Naive thymus-derived CD4-positive, alpha-beta T cell (primary cell): ENCODE results near the gene TBC1D19. TPM values are rescaled to one million over a fixed set of nuclear protein-coding genes. Genes with fewer than 3 reads are reported as not detected.
"Not testable (repeated sequence)": the region's sequence is repeated elsewhere in the genome, so short reads cannot be mapped to it uniquely, and the experiment has no call there.

Experiments used
- ATAC-seq: fragments of 150-1000 bp; cut with Tn5 transposase; 2 replicates; pipeline ENCODE4 v1.10.0; 2021; ENCODE audit warnings: mild to moderate bottlenecking, moderate library complexity
- CTCF ChIA-PET: fragments of 350-600 bp; sonication (Branson Sonifier 250); formaldehyde crosslinking; loops from one replicate; lab custom pipeline; 2021; ENCODE audit warnings: antibody characterized with exemption; lab: Charles Lee
- POLR2A ChIA-PET: fragments of 350-600 bp; sonication (Branson Sonifier 250); formaldehyde crosslinking; loops from one replicate; lab custom pipeline; 2021; ENCODE audit warnings: antibody characterized with exemption, inconsistent platforms; lab: Charles Lee
- DNase-seq, 9 donors: peaks; one replicate each; pipeline versions ENCODE4 v3.0.0 to v3.0.0-alpha.2; 2020 to 2022; ENCODE audit warnings: mixed read lengths in 1 of 9
- H3K27ac ChIP-seq: one replicate; pipeline ENCODE4 v1.7.0; 2013; ENCODE audit warnings: mild to moderate bottlenecking, low read depth, low read length, moderate library complexity
- H3K27me3 ChIP-seq, 2 donors: one replicate each; pipeline ENCODE4 v1.7.0; 2013; ENCODE audit warnings: low read length in 2 of 2, mild to moderate bottlenecking in 2 of 2, moderate library complexity in 2 of 2; ENCODE audit not compliant: control insufficient read depth in 2 of 2, insufficient read depth in 2 of 2
- H3K36me3 ChIP-seq, 3 experiments: 1 replicate in 2 of 3; 2 replicates in 1 of 3; pipeline ENCODE4 v1.7.0; 2013; ENCODE audit warnings: low read length in 3 of 3, mild to moderate bottlenecking in 3 of 3, moderate library complexity in 1 of 3; ENCODE audit not compliant: insufficient read depth in 3 of 3, control insufficient read depth in 2 of 3
- H3K4me1 ChIP-seq, 2 donors: one replicate each; pipeline ENCODE4 v1.7.0; 2013; ENCODE audit warnings: low read length in 2 of 2, mild to moderate bottlenecking in 2 of 2, moderate library complexity in 1 of 2; ENCODE audit not compliant: control insufficient read depth in 2 of 2, insufficient read depth in 2 of 2
- H3K4me3 ChIP-seq: 2 replicates; pipeline ENCODE4 v1.7.0; 2013; ENCODE audit warnings: mild to moderate bottlenecking, low read length
- H3K9me3 ChIP-seq, 3 experiments: 1 replicate in 2 of 3; 2 replicates in 1 of 3; pipeline ENCODE4 v1.7.0; 2013; ENCODE audit warnings: low read length in 3 of 3; ENCODE audit not compliant: control insufficient read depth in 2 of 3
- H3K27ac Mint-ChIP-seq, 9 donors: one replicate each; pipeline ENCODE4 v1.8.0; 2020 to 2022; ENCODE audit warnings: mixed read lengths in 9 of 9, mild to moderate bottlenecking in 8 of 9, moderate library complexity in 5 of 9, inconsistent platforms in 2 of 9
- H3K27me3 Mint-ChIP-seq, 5 donors: one replicate each; pipeline ENCODE4 v1.8.0; 2021 to 2022; ENCODE audit warnings: mixed read lengths in 5 of 5, mild to moderate bottlenecking in 1 of 5
- H3K36me3 Mint-ChIP-seq, 5 donors: one replicate each; pipeline ENCODE4 v1.8.0; 2020 to 2022; ENCODE audit warnings: mixed read lengths in 5 of 5, mild to moderate bottlenecking in 3 of 5, inconsistent platforms in 1 of 5
- H3K4me1 Mint-ChIP-seq, 7 donors: one replicate each; pipeline ENCODE4 v1.8.0; 2020 to 2022; ENCODE audit warnings: mixed read lengths in 7 of 7, mild to moderate bottlenecking in 3 of 7, inconsistent platforms in 1 of 7
- H3K4me3 Mint-ChIP-seq, 10 donors: one replicate each; pipeline ENCODE4 v1.8.0; 2020 to 2022; ENCODE audit warnings: mild to moderate bottlenecking in 10 of 10, mixed read lengths in 10 of 10, moderate library complexity in 6 of 10, inconsistent platforms in 2 of 10
- H3K9me3 Mint-ChIP-seq, 11 donors: one replicate each; pipeline ENCODE4 v1.8.0; 2020 to 2022; ENCODE audit warnings: mixed read lengths in 11 of 11, mild to moderate bottlenecking in 4 of 11, inconsistent platforms in 1 of 11, moderate library complexity in 1 of 11
- intact Hi-C, 2 donors: fragments of 100-400 bp; cut with micrococcal nuclease; formaldehyde crosslinking; loops; one replicate each; pipeline ENCODE4 v1.15.1; 2023
- polyA plus RNA-seq, 2 donors: library from polyadenylated mRNA; unstranded; fragments of 300-500 nt; fragmentation: Illumina TruSeq; gene quantifications; one replicate each; pipeline ENCODE4 v1.2.3, GENCODE V29; 2021
- total RNA-seq, 6 experiments: library from RNA in 5 of 6; stranded (reverse) in 5 of 6; gene quantifications; 1 replicate in 5 of 6; 2 replicates in 1 of 6; pipeline ENCODE4 v1.2.3 and lab custom pipeline; 2021 to 2026

Gene TBC1D19
- 1 to 10 TPM; 4.9 to 8.7 (median 6.4) TPM for total RNA-seq
- polyA plus RNA-seq: 1 to 10 TPM; 3.4 to 3.5 TPM
- total RNA-seq (lab: John Stamatoyannopoulos, UW): 9.4 reads per million, percentile 34 among the genes with 10 or more reads in this experiment

GRCh38 chr4:26583865-26584652 lies at the start of gene TBC1D19:
Gene TBC1D19 (plus strand): TSS chr4:26584084. CDS start chr4:26584194, 110 bp downstream.
- intact Hi-C loops: loop anchor here (1.0 to 10.0 kb wide), 18 partner anchors 125 to 2002 kb away; partner anchors contain the start of genes ANAPC4 (in 2 of the 2), PI4K2B (in 2 of the 2), SEPSECS (in 2 of the 2) and DHX15 (in 1 of the 2)
- CTCF ChIA-PET: interaction anchor here (0.8 to 1.2 kb wide), 2 partner anchors 253 to 427 kb away, joined by 3 read pairs; no protein-coding TSS in a partner anchor
- Histone ChIP-seq H3K27me3 (no peaks in the 10 kb centered on the region), H3K27ac (peak within 1 kb of the TSS; percentile 92), H3K36me3 (no peaks in the 10 kb centered on the region), H3K4me3 (peak within 1 kb of the TSS; percentile 83), H3K4me1 (peaks cover 10 to 11% of the 10 kb centered on the region in 2 donors), H3K9me3 (no peaks in the 10 kb centered on the region)
- peak; percentile 77 to 92 (median 87) for DNase-seq
- ATAC-seq: peak; percentile 96
- peak within 1 kb of the TSS; percentile 86 to 98 (median 95) for H3K4me3 Mint-ChIP-seq
- peak within 1 kb of the TSS; percentile 96 to 100 (median 98) for H3K27ac Mint-ChIP-seq
- H3K36me3 Mint-ChIP-seq: peaks cover 0 to 9% (median 6%) of the 10 kb centered on the region in 5 donors
- H3K4me1 Mint-ChIP-seq: peaks cover 10 to 51% (median 28%) of the 10 kb centered on the region in 7 donors
- POLR2A ChIA-PET: interaction anchor here (0.6 to 3.7 kb wide), 17 partner anchors 12 to 729 kb away, joined by 3 to 25 read pairs (median 4); partner anchors contain the start of genes RBPJ and STIM2
- H3K9me3 Mint-ChIP-seq: peaks cover 0 to 9% (median 0%) of the 10 kb centered on the region in 11 donors
- peaks cover 0 to 5% (median 0%) of the 10 kb centered on the region in 5 donors for H3K27me3 Mint-ChIP-seq

GRCh38 chr4:26542991-26543390 lies 40.9 kb upstream of the TBC1D19 start:
- H3K27me3 ChIP-seq: no peaks in the 10 kb centered on the region
- peaks cover 0 to 6% (median 0%) of the 10 kb centered on the region in 5 donors for H3K27me3 Mint-ChIP-seq
- no peak overlapping the region for H3K27ac Mint-ChIP-seq
- no peak for ATAC-seq
- H3K9me3 Mint-ChIP-seq: peaks cover 0 to 42% (median 23%) of the 10 kb centered on the region in 11 donors
- no peaks in the 10 kb centered on the region for H3K4me1 Mint-ChIP-seq
- intact Hi-C loops: no loop called here
- no peak overlapping the region for H3K4me3 ChIP-seq
- no peak overlapping the region for H3K27ac ChIP-seq
- no peak overlapping the region for H3K4me3 Mint-ChIP-seq
- no peaks in the 10 kb centered on the region for H3K4me1 ChIP-seq
- H3K9me3 ChIP-seq: no peaks in the 10 kb centered on the region
- H3K36me3 ChIP-seq: no peaks in the 10 kb centered on the region
- H3K36me3 Mint-ChIP-seq: peaks cover 0 to 2% (median 0%) of the 10 kb centered on the region in 5 donors
- POLR2A ChIA-PET: no interaction called here
- CTCF ChIA-PET: no interaction called here
- no peak for DNase-seq

DNA sequence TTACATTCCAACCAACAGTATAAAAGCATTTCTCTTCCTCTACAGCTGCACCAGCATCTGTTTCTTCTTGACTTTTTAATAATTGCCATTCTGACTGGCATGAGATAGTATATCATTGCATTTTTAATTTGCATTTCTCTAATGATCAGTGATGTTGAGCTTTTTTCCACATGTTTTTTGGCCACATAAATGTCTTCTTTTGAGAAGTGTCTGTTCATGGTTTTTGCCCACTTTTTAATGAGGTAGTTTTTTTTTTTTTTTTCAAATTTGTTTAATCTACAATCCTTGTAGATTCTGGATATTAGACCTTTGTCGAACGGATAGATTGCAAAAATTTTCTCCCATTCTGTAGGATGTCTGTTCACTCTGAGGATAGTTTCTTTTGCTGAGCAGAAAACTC lies 39.5 kb upstream of the TBC1D19 start:
- peaks cover 0 to 11% (median 3%) of the 10 kb centered on the region in 5 donors for H3K27me3 Mint-ChIP-seq
- CTCF ChIA-PET: no interaction called here
- Histone ChIP-seq H3K36me3 (no peaks in the 10 kb centered on the region), H3K27ac (no peak overlapping the region), H3K27me3 (no peaks in the 10 kb centered on the region), H3K9me3 (no peaks in the 10 kb centered on the region), H3K4me1 (no peaks in the 10 kb centered on the region), H3K4me3 (no peak overlapping the region)
- no peaks in the 10 kb centered on the region for H3K4me1 Mint-ChIP-seq
- peaks cover 0 to 8% (median 0%) of the 10 kb centered on the region in 5 donors for H3K36me3 Mint-ChIP-seq
- POLR2A ChIA-PET: no interaction called here
- no peak overlapping the region for H3K27ac Mint-ChIP-seq
- ATAC-seq (no peak), DNase-seq (no peak)
- intact Hi-C loops: no loop called here
- peaks cover 0 to 46% (median 23%) of the 10 kb centered on the region in 11 donors for H3K9me3 Mint-ChIP-seq
- no peak overlapping the region for H3K4me3 Mint-ChIP-seq

DNA sequence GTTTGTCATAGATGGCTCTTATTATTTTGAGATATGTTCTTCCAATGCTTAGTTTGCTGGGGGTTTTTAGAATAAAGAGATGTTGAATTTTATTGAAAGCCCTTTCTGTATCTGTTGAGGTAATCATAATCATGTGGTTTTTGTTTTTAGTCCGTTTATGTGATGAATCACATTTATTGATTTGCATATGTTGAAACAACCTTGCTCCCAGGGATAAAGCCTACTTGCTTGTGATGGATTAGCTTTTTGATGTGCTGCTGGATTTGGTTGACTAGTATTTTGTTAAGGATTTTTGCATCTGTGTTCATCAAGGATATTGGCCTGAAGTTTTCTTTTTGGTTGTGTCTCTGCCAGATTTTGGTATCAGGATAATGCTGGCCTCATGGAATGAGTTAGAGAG lies 35.5 kb upstream of the TBC1D19 start:
- not testable (repeated sequence) for H3K27ac Mint-ChIP-seq
- peaks cover 0 to 12% (median 0%) of the 10 kb centered on the region in 5 donors for H3K36me3 Mint-ChIP-seq

GRCh38 chr4:26557164-26557563 lies 26.7 kb upstream of the TBC1D19 start:
- ChIA-PET CTCF (no interaction called here), POLR2A (no interaction called here)
- peaks cover 6 to 41% (median 19%) of the 10 kb centered on the region in 11 donors for H3K9me3 Mint-ChIP-seq
- no peak overlapping the region for H3K27ac Mint-ChIP-seq
- no peak overlapping the region for H3K4me3 Mint-ChIP-seq
- DNase-seq (no peak), ATAC-seq (no peak)
- no peaks in the 10 kb centered on the region for H3K9me3 ChIP-seq
- no peak overlapping the region for H3K27ac ChIP-seq
- H3K36me3 Mint-ChIP-seq: peaks cover 0 to 12% (median 0%) of the 10 kb centered on the region in 5 donors
- no peaks in the 10 kb centered on the region for H3K27me3 ChIP-seq
- H3K27me3 Mint-ChIP-seq: peaks cover 7 to 44% (median 37%) of the 10 kb centered on the region in 5 donors
- H3K36me3 ChIP-seq: no peaks in the 10 kb centered on the region
- no peak overlapping the region for H3K4me3 ChIP-seq
- no peaks in the 10 kb centered on the region for H3K4me1 ChIP-seq
- no peaks in the 10 kb centered on the region for H3K4me1 Mint-ChIP-seq
- intact Hi-C loops: no loop called here

More for the DNA sequence above, 35.5 kb upstream of the TBC1D19 start:
- H3K27ac ChIP-seq, DNase-seq, H3K9me3 ChIP-seq, H3K4me3 ChIP-seq, H3K4me1 ChIP-seq, H3K27me3 ChIP-seq, H3K36me3 ChIP-seq, H3K4me3 Mint-ChIP-seq, intact Hi-C loops, H3K4me1 Mint-ChIP-seq, POLR2A ChIA-PET, ATAC-seq, CTCF ChIA-PET: not testable (repeated sequence)
- H3K9me3 Mint-ChIP-seq: peaks cover 3 to 57% (median 26%) of the 10 kb centered on the region in 11 donors
- H3K27me3 Mint-ChIP-seq: peaks cover 3 to 27% (median 11%) of the 10 kb centered on the region in 5 donors

DNA sequence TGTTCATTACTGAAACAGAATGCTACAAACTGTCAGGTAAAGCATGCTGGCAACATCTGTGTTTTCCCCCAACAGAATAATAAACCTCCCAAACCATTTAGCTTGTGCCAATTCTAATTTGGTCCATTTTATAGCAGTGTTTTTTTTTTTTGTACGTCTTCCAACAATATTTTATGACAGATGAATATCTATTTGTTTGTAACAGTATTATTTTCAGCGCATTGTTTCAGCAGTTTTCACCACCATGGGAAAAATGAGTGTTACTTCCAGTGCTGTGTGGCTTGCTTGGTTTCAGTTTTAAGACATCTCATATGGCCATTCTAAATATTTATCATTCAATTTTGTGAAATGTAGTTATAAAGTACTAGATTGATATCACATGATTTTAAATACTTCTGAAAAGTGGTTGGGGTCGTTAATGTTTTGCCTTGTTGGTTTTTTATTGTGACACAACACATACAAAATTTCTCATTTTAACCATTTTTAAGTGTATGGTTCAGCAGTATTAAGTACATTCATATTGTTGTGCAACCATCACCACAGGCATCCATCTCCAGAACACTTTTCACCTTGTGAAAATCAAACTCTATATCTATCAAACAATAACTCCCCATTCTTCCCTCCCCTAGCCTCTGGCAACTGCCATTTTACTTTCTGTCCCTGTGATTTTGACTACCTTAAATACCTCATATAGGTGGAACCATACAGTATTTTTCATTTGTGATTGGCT lies 25.6 kb upstream of the TBC1D19 start:
- POLR2A ChIA-PET: no interaction called here
- no peak overlapping the region for H3K27ac Mint-ChIP-seq
- Histone ChIP-seq H3K4me1 (no peaks in the 10 kb centered on the region), H3K36me3 (no peaks in the 10 kb centered on the region), H3K27me3 (peaks cover 0 to 5% of the 10 kb centered on the region in 2 donors), H3K4me3 (no peak overlapping the region), H3K9me3 (no peaks in the 10 kb centered on the region), H3K27ac (no peak overlapping the region)
- CTCF ChIA-PET: no interaction called here
- peaks cover 0 to 9% (median 0%) of the 10 kb centered on the region in 5 donors for H3K36me3 Mint-ChIP-seq
- ATAC-seq (no peak), DNase-seq (no peak)
- no peak overlapping the region for H3K4me3 Mint-ChIP-seq
- peaks cover 14 to 48% (median 36%) of the 10 kb centered on the region in 5 donors for H3K27me3 Mint-ChIP-seq
- intact Hi-C loops: no loop called here
- no peaks in the 10 kb centered on the region for H3K4me1 Mint-ChIP-seq
- H3K9me3 Mint-ChIP-seq: peaks cover 6 to 36% (median 13%) of the 10 kb centered on the region in 11 donors
